Natural killer cell (primary cell): Measurements from ENCODE around the gene CDCA3. TPM values are rescaled to one million over a fixed set of nuclear protein-coding genes. Genes with fewer than 3 reads are reported as not detected.
"Not testable (repeated sequence)": the region's sequence is repeated elsewhere in the genome, so short reads cannot be mapped to it uniquely, and the experiment has no call there.

ENCODE experiments used
- ATAC-seq, 3 donors: fragments of 150-1000 bp in 2 of 3; fragments of 200-7000 bp in 1 of 3; cut with Tn5 transposase; 1 replicate in 1 of 3; 2 replicates in 2 of 3; pipeline ENCODE4 v1.10.0; 2021; ENCODE audit warnings: mild to moderate bottlenecking in 2 of 3, moderate library complexity in 2 of 3
- DNase-seq, 2 donors: peaks; one replicate each; pipeline versions ENCODE4 v3.0.0 to v3.0.0-alpha.2; 2013 to 2021; ENCODE audit warnings: mixed read lengths in 1 of 2
- H3K27ac ChIP-seq: one replicate; pipeline ENCODE4 v1.5.1; 2013; ENCODE audit warnings: mild to moderate bottlenecking, low read length
- H3K27me3 ChIP-seq: one replicate; pipeline ENCODE4 v1.6.1; 2013; ENCODE audit warnings: low read length; ENCODE audit not compliant: control insufficient read depth, insufficient read depth
- H3K36me3 ChIP-seq: one replicate; pipeline ENCODE4 v1.6.1; 2013; ENCODE audit warnings: low read length; ENCODE audit not compliant: control insufficient read depth, insufficient read depth
- H3K4me1 ChIP-seq: one replicate; pipeline ENCODE4 v1.6.1; 2013; ENCODE audit warnings: low read length; ENCODE audit not compliant: control insufficient read depth, insufficient read depth
- H3K4me3 ChIP-seq: one replicate; pipeline ENCODE4 v1.5.1; 2013; ENCODE audit warnings: low read length
- H3K9me3 ChIP-seq: one replicate; pipeline ENCODE4 v1.6.1; 2013; ENCODE audit warnings: low read length; ENCODE audit not compliant: control insufficient read depth, insufficient read depth
- H3K27ac Mint-ChIP-seq, 2 donors: one replicate each; pipeline ENCODE4 v1.8.0; 2022; ENCODE audit warnings: mild to moderate bottlenecking in 2 of 2, mixed read lengths in 2 of 2, moderate library complexity in 1 of 2
- H3K27me3 Mint-ChIP-seq, 2 donors: one replicate each; pipeline ENCODE4 v1.8.0; 2022; ENCODE audit warnings: low read depth in 2 of 2, mixed read lengths in 2 of 2
- H3K36me3 Mint-ChIP-seq: one replicate; pipeline ENCODE4 v1.8.0; 2022; ENCODE audit warnings: mixed read lengths
- H3K4me1 Mint-ChIP-seq, 2 donors: one replicate each; pipeline ENCODE4 v1.8.0; 2022; ENCODE audit warnings: mixed read lengths in 2 of 2
- H3K4me3 Mint-ChIP-seq: one replicate; pipeline ENCODE4 v1.8.0; 2022; ENCODE audit warnings: mild to moderate bottlenecking, moderate library complexity, mixed read lengths
- H3K9me3 Mint-ChIP-seq, 2 donors: one replicate each; pipeline ENCODE4 v1.8.0; 2022; ENCODE audit warnings: mixed read lengths in 2 of 2
- CTCF ChIP-seq: fragments of 200-600 bp; IDR thresholded peaks from one replicate; pipeline ENCODE4 v1.8.0; 2022; ENCODE audit warnings: antibody characterized with exemption
- WGBS: methylation state at CpG from one replicate; pipeline ENCODE4 v1.1.7; 2013; ENCODE audit warnings: missing lambda C conversion rate; ENCODE audit not compliant: insufficient coverage; 5-methylcytosine and 5-hydroxymethylcytosine counted together
- intact Hi-C: fragments of 100-400 bp; cut with micrococcal nuclease; formaldehyde crosslinking; loops from one replicate; pipeline ENCODE4 v1.14.2; 2022
- total RNA-seq, 4 donors: library from RNA; stranded (reverse); fragments of 120-200 nt in 1 of 4; gene quantifications; one replicate each; pipeline versions ENCODE4 v1.2.3 to v1.2.4, GENCODE V29; 2013 to 2022

CDCA3 gene
- total RNA-seq, 3 donors from 2014 or later (not counting 1 experiment from before 2014, with no cell fraction given), result 1.4 to 3.3 (median 1.4) TPM

DNA sequence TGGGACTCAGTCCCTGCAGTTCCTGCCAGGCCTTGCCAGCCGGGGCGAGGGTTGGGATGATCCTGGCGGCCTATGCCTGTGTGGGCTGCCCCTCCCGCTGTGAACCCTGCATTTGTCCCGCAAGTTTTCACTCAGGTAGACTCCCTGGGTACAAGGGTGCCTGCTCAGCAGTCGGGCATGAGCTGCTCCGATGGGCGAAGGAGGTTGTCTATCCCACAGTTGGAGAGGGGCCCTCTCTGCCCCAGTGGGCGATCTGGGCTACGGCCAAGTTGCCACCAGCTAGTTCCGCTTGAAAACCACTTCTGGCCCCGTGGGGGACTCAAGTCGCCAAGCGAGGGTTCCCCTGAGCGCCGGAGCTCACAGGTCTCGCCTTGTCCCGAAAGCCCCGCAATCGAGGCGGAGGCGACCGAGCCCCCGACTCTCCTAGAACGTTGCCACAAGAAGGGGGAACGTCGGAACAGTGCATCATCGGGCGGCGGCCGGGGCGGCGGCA, 15.9 kb upstream of the CDCA3 start:
- Histone ChIP-seq H3K9me3 (no peaks in the 10 kb centered on the region), H3K4me3 (peak overlapping the region; percentile 48), H3K4me1 (peaks cover 42% of the 10 kb centered on the region), H3K27me3 (no peaks in the 10 kb centered on the region), H3K27ac (peak overlapping the region; percentile 71), H3K36me3 (peaks cover 35% of the 10 kb centered on the region)
- 4% methylated on average over 33 of the region's 33 CpGs for WGBS
- ATAC-seq (peak in 1 of 3 donors; percentile 1), DNase-seq (no peak)
- intact Hi-C loops, result no loop called here
- Mint-ChIP-seq H3K27me3 (no peaks in the 10 kb centered on the region), H3K4me1 (peaks cover 29 to 40% of the 10 kb centered on the region in 2 donors), H3K9me3 (no peaks in the 10 kb centered on the region), H3K36me3 (no peaks in the 10 kb centered on the region), H3K4me3 (peak overlapping the region; percentile 95), H3K27ac (peak overlapping the region; percentile 74 to 84)
- TF ChIP-seq CTCF, result no peak

GRCh38 chr12:6866163-6866919, 15.3 kb upstream of the CDCA3 start:
- peak overlapping the region; percentile 71 for H3K27ac ChIP-seq
- peak overlapping the region; percentile 74 to 84 for H3K27ac Mint-ChIP-seq
- peaks cover 36% of the 10 kb centered on the region for H3K4me1 ChIP-seq
- H3K4me1 Mint-ChIP-seq, result peaks cover 26 to 34% of the 10 kb centered on the region in 2 donors
- H3K36me3 ChIP-seq, result peaks cover 37% of the 10 kb centered on the region
- no peaks in the 10 kb centered on the region for H3K9me3 Mint-ChIP-seq
- H3K36me3 Mint-ChIP-seq, result peaks cover under 1% of the 10 kb centered on the region
- peak overlapping the region; percentile 48 for H3K4me3 ChIP-seq
- peak overlapping the region; percentile 95 for H3K4me3 Mint-ChIP-seq
- no peaks in the 10 kb centered on the region for H3K9me3 ChIP-seq
- TF ChIP-seq CTCF, result no peak
- H3K27me3 ChIP-seq, result no peaks in the 10 kb centered on the region
- peak in 1 of 2 donors; percentile 30 for DNase-seq
- no peak for ATAC-seq
- 95% methylated on average over 13 of the region's 19 CpGs for WGBS
- intact Hi-C loops, result no loop called here
- H3K27me3 Mint-ChIP-seq, result no peaks in the 10 kb centered on the region

- Mint-ChIP-seq H3K4me3 (peak overlapping the region; percentile 9), H3K4me1 (peaks cover 19 to 23% of the 10 kb centered on the region in 2 donors), H3K27ac (peak overlapping the region in 1 of 2 donors; percentile 63)
- H3K27me3 ChIP-seq, H3K4me3 ChIP-seq, intact Hi-C loops, ATAC-seq, H3K36me3 Mint-ChIP-seq, H3K27me3 Mint-ChIP-seq, H3K9me3 ChIP-seq, DNase-seq, H3K27ac ChIP-seq, H3K9me3 Mint-ChIP-seq: not testable (repeated sequence)
- Histone ChIP-seq H3K36me3 (peaks cover 39% of the 10 kb centered on the region), H3K4me1 (peaks cover 30% of the 10 kb centered on the region)
- 97% methylated on average over 5 of the region's 5 CpGs for WGBS
Observed at GRCh38 chr12:6865307-6865706, 14.2 kb upstream of the CDCA3 start.

DNA sequence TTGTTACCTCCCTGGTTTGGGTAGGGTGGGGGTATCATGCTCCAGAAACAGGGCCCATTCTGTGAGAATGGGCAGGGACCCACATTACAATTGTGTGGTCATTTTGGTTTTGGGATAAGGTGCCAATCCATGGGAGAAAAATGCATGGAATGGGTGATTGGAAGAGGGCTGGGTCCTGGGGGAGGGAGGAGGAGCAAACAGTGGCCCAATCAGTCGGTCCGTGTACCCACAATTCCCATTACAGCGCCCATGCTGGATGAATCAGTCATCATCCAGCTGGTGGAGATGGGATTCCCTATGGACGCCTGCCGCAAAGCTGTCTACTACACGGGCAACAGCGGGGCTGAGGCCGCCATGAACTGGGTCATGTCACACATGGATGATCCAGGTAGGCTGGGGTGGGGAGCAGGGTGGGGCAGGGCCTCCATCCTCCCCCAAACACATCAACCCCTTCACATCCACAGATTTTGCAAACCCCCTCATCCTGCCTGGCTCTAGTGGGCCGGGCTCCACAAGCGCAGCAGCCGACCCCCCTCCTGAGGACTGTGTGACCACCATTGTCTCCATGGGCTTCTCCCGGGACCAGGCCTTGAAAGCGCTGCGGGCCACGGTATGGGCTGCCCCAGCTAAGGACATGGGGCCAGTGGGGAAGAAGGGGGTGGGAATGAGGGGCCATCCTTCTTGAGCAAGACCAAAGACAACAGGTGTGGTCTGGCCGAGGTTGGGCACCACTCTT, 12.7 kb upstream of the CDCA3 start:
- ATAC-seq (no peak), DNase-seq (no peak)
- Mint-ChIP-seq H3K9me3 (no peaks in the 10 kb centered on the region), H3K4me3 (no peak overlapping the region), H3K27me3 (no peaks in the 10 kb centered on the region), H3K27ac (no peak overlapping the region), H3K36me3 (peaks cover 6% of the 10 kb centered on the region), H3K4me1 (peaks cover 6 to 12% of the 10 kb centered on the region in 2 donors)
- H3K36me3 ChIP-seq, result peaks cover 44% of the 10 kb centered on the region
- 97% methylated on average over 13 of the region's 16 CpGs for WGBS
- TF ChIP-seq CTCF, result no peak
- peaks cover 16% of the 10 kb centered on the region for H3K4me1 ChIP-seq
- H3K9me3 ChIP-seq, result no peaks in the 10 kb centered on the region
- H3K4me3 ChIP-seq, result no peak overlapping the region
- intact Hi-C loops, result no loop called here
- H3K27ac ChIP-seq, result no peak overlapping the region
- H3K27me3 ChIP-seq, result no peaks in the 10 kb centered on the region
